HK-2 (cell line): ENCODE measurements around the gene LBR.
A peak's percentile ranks its signal among the peaks of the same experiment; 100 is the strongest.
"Not testable (repeated sequence)": the region's sequence is repeated elsewhere in the genome, so short reads cannot be mapped to it uniquely, and the experiment has no call there.

Source experiments
- DNase-seq: peaks from one replicate; pipeline ENCODE4 v3.0.0-alpha.2; 2018; ENCODE audit not compliant: unreplicated experiment

The LBR gene

DNA sequence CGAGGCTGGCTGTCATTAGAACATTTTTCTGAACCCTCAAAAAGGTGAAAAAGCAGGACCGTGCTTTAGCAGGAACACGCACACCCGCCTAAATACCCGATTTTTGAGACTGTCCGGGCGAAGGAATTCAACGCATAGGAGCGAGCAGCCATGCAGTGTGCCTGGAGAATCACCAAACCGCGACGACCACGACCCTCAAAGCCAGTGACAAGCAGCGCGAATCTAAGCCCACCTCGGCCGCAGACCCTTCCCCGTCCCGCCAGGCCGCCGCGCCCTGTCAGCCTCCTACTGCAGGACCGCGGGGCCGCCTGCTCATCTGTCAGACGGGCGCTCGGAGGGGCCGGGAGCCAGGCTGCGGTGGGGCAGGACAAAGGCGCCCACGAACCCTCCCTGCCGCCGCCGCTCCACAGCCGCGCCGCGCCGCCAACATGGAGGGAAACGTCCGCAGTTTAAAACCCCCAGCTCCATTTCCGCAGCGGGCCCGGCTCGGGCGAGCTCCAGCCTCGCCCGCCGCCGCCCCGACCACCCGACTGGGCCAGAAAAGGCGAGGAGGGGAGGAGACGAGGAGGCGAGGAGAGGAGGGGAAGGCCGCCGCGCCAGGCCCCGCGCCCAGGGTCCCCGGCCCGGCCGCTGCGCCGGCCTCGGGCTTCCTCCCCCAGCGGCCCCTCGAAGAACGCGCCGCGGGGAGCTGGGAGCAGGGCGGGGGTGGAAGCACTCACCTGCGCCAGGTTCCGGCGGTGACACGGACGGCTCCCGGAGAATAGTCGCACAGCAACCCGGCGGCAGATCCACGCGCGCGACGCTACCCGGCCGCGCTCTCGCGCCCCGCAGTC is at the start of gene LBR:
Gene LBR, minus strand, starts transcription at position 804 of the 833 bp plus-strand sequence. CDS start 3,963 bp downstream, outside the sequence.
- DNase-seq, result peak; percentile 46

DNA sequence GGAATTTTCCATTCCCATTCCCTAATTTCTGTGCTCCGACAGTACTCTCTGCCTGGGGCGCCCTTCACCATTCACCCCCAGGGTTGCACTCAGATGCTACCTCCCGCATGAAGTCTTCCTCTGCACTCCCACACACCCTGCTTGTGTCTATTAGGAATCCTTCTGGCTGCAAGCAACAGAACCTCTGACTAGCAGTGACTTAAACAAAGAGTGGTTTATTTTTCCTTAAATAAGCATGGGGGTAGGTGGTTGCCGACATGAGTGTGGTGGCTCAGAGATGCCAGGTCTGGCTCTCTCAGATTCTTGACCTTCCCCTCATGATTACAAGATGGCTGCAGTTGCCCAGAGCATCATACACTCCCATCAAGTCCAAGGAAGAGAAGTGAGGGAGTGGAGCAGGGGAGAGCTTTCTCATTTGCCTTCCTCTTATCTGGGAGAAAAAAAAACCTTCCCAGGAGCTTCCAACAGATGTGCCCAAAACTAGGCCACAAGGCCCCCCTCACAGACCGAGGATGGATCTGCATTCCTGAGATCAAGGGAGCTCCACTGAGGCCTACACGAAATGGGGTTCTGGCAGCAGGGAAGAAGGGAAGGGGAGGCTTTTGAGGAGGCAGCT is 49.6 kb upstream of the LBR start:
- DNase-seq, result no peak

GRCh38 chr1:225476538-225476988 is 48.7 kb upstream of the LBR start:
- DNase-seq, result no peak

DNA sequence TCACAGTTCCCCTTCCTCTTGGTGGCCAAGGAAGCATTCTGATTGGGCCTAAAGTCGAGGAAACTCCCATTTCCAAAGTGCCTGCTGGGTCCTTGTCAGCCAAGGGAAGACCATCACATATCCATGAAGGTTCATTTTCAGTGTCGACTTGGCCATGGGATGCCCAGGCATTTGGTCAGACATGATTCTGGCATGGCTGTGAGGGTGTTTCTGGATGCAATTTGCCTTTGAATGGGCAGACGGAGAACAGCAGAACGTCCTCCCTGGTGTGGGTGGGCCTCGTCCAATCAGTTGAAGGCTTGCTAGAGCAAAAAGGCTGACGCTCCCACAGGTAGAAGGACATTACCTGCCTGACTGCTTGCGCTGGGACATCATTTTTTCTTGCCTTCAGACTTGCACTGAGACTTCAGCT is 48.3 kb upstream of the LBR start:
- no peak for DNase-seq

- peak; percentile 90 for DNase-seq
Observed at GRCh38 chr1:225474986-225475820, 47.4 kb upstream of the LBR start.

GRCh38 chr1:225474439-225474985 is 46.7 kb upstream of the LBR start:
- no peak for DNase-seq

GRCh38 chr1:225473676-225474438 is 46.0 kb upstream of the LBR start:
- not testable (repeated sequence) for DNase-seq

GRCh38 chr1:225473266-225473665 is 45.4 kb upstream of the LBR start:
- DNase-seq, result not testable (repeated sequence)

GRCh38 chr1:225471453-225472301 is 43.8 kb upstream of the LBR start:
- no peak for DNase-seq

DNA sequence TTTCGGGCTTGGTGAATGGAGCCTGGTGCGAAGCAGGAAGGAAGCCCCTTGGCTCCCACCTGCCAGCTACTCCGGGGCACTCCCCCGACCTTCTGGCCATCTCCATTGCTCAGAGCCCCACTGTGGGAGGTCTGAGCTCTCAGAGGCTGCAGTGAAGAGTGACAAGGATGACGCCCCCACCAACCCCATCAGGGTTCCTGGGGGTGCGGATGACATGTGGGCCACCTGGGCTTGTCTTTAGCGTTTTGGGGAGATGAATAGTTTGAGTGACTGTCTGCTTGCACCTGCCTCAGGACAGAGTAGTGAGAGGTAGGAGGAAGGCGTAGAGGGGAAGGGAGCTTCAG is 43.2 kb upstream of the LBR start:
- no peak for DNase-seq

- DNase-seq, result no peak
Observed at GRCh38 chr1:225470211-225471108, 42.6 kb upstream of the LBR start.

DNA sequence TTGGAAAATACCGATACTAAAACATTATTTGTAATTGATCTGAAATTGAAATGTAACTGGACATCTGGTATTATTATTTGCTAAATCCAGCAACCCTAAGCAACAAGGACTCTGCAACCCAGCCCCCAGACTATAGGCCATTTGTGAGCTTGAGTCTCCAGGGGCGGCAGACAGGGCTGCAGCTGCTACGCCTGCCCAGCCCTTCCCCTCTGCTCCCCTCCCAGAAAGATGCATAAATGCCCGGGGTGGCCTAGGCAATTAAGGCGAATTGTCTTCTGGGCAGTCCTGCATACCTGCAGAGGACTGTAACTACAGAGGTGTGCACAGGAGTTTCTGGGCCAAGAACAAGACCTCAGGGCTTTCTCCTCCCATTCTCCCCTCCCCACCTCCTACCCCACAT is 41.2 kb upstream of the LBR start:
- DNase-seq, result no peak

DNA sequence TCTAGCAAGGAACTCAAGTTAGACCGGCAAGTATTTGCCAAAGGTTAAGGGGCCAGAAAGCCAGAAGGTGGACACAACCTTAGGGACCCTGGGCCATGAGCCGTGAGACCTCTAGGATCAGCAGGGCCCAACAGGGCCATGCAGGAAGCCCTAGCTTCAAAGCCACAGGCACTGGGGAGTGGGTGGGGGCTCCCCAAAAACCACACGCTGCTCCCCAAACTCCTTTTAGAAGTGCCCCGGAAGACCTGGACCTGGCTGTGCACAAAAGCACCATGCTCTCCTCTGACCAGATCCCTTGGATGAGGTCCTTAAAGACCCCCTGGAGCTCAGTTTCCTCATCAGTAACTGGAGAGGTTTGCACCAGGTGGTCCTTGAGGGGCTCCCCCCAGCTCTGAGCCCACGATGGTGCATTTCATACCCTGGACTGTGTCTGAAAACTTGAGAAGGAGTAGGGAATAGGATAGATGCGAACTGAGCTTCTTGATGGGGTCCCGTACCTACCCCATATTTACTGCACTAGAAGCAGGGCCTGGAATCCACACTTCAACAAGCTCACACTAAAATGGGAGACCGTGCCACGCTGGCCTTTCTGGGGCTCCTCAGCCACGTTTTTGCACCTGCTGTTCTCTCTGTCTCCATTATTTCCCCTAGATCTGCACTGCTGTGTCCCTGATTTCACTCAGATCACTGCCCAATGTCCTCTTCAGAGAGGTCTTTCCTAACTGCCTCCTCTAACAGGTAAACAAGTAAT is 40.6 kb upstream of the LBR start:
- DNase-seq, result no peak

DNA sequence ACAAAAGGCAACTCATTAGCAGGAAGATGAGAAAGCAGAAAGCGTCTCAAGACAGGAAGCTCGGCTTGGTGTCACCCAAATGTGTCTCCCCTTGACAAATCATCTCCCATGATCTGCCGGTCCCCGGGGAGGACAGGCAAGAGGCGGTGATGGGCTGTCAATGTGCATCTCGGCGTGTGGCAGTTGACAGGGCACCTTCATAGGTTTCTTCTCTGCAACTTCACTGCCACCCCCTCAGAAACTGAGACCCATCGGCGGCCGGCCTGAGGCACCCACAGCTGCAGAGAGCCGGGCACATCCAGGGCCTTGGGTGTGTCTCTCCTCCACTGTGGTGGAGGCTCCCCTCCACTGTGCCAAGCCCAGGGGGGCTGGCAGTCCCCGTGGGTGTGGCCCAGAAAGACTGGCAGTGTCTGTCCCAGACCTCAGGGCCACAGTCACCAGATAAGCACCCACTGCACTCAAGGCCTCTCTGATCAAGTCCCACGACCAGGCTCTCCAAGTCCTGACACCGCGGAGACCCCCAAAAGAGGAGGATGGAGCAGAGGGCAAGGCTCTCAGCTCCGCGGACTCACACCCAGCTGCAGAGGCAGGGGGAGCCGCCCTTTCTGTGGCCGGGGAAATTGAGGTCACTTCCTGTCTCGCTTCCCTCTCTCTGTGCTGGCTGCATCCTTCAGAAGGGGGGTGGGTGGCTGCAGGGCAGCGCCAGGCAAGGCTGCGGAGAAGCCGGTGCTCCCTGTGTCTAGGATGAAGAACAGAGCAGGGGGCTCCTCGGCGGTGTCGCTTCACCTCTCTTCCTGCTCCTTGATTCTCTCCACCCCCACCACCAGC is 39.6 kb upstream of the LBR start:
- no peak for DNase-seq

DNA sequence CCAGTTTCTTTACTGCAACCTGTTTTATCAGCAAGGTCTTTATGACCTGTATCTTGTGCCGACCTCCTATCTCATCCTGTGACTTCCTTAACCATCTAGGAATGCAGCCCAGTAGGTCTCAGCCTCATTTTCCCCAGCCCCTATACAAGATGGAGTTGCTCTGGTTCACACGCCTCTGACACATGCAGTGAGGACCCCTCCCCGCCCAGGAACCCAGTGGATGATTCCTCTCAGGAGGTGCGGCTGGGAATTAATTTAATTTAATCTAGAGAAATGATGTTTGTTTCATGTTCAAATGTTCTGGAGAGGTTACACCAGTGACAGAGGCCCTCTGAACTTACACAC is 39.0 kb upstream of the LBR start:
- no peak for DNase-seq

GRCh38 chr1:225465793-225466517 is 38.1 kb upstream of the LBR start:
- no peak for DNase-seq
